GM18858 (cell line): ENCODE results near the gene FOXM1.
A peak's percentile ranks its signal among the peaks of the same experiment; 100 is the strongest.
"Not testable (repeated sequence)": the region's sequence is repeated elsewhere in the genome, so short reads cannot be mapped to it uniquely, and the experiment has no call there.

Source experiments
- ATAC-seq: cut with Tn5 transposase; IDR thresholded peaks from one replicate; pipeline ENCODE4 v1.9.1; 2021; ENCODE audit not compliant: unreplicated experiment

FOXM1 gene

DNA sequence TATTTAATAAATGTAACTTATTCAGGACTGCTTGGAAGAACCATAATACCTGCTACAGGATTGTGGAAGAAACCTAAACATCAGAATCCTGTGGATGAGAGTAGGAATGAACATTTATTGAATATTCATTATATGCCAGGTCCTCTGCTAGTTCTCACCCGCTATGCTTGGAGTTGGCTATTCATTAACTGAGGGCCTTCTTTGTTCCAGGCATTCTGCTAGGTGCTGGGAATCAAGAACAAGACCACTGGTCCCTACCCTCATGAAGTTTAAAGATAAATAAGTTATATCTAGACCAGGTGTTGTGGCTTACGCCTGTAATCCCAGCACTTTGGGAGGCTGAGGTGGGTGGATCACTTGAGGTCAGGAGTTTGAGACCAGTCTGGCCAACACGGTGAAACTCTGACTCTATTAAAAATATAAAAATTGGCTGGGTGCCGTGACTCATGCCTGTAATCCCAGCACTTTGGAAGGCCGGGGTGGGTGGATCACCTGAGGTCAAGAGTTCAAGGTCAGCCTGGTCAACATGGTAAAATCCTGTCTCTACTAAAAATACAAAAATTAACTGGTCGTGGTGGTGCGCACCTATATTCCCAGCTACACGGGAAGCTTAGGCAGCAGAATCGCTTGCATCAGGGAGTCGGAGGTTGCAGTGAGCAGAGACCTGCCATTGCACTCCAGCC is 9.9 kb upstream of the FOXM1 start:
- no peak for ATAC-seq

DNA sequence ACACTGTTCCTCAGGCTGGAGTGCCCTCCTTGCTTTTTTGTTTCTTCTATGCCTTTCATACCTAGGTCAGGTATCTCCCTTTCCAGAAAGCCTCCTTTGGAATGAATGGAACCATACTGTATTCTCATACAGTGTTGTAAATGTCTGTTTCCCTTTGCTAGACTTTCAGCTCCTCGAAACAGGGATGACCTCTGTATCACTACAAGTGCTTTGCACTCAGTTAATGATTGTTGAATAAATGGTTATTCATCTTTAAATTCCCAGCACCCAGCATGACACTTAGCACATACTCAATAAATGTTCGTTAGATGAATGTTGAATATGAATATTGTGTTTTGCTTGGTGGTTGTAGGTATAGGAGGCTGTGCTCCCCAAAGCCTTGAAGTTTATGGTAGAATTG is 7.8 kb upstream of the FOXM1 start:
- no peak for ATAC-seq

DNA sequence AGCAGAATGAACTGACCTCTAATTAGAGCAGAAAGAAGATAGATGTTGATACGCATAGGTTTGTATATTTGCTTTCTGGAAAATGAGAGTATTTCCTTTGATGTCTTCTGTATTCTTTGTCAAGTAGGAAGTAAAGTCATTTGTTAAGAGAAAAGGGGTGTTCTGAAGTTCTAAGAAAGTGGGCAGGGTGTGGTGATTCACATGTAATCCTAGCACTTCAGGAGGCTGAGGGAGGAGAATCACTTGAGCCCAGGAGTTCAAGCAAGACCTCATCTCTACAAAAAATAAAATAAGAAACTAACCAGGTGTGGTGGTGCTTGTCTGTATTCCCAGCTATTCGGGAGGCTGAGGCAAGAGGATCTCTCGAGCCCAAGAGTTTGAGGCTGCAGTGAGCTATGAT is 2.9 kb upstream of the FOXM1 start:
- no peak for ATAC-seq

DNA sequence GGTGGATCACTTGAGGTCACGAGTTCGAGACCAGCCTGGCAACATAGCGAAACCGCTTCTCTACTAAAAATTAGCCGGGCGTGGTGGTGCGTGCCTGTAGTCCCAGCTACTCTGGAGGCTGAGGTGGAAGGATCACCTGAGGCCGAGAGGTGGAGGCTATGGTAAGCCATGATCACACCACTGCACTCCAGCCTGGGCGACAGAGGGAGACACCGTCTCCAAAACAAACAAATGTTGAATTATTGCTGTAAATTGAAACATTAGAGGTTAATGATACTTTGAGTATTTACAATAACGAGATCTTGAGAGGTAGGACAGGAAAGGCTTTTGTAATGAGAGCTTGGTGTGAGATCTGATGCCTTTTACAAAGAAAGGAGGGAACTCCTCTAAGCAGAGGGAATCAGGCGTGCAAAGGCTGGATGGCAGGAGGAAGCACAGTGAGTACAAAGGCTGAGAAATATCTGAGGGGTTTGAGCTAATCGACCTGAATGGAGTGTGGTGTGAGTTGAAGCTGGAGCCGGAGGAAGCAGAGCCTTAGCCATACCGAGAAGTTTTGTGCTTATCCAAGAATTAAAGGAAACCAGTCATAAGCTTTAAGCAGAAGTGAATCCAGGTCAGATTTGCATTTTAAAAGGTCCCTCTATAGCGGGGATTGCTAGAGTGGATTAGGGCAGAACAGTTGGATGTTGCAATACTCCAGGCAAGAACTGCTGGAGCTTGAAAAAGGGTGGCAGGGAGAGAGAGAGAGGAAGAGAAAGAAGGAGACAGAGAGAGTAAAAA is 1.2 kb upstream of the FOXM1 start:
- ATAC-seq: no peak

DNA sequence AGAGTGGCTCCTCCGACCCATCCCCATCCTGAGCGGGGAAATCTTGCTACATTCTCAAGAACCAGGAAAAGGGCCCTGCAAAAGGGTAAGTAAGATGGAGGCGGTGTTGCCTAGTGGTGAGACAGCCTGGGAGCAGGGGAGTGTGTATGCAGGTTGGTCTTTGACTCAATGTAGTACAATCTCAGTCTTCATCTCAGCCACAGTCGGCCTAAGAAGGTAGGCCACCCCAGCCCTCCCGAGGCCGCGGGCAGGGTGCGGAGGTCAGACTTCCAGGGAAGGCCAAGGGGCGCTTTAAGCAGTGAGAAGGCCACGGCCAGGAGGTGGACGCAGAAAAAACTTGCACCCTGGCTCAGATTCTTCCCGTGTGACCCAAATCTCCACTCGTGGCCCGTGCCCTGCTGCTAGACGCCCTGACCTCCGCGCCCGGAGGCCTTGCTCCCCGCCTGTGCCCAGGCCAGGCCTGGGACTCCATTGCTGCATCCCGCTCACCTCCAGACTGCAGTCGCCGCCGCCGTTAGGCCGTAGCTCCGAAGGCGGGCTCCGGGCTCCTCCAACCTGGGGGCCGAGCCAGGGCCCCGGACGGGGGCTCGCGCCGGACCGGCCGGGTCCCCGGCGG is 435 bp downstream of the FOXM1 start:
- peak; percentile 20 for ATAC-seq

DNA sequence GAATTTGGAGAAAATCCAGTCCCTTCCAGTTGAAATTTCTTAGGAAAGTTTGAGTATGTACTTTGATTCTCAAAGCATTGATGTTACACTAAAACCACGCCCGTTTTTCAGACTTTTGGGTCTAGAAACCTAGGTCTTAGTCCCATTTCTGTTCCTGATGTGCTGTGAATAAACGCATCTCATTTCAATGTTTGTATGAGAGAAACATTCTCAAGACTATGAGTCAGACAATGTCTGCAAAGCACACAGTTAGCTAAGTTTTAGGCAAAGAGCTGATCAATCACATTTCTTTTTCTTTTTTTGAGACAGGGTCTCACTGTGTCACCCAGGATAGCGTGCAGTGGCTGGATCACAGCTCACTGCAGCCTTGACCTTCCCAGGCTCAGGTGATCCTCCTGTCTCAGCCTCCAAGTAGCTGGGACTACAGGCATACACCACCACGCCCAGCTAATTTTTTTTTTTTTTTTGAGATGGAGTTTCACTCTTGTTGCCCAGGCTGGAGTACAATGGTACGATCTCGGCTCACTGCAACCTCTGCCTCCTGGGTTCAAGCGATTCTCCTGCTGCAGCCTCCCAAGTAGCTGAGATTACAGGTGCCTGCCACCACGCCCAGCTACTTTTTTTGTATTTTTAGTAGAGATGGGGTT is 7.9 kb downstream of the FOXM1 start:
- ATAC-seq: not testable (repeated sequence)

DNA sequence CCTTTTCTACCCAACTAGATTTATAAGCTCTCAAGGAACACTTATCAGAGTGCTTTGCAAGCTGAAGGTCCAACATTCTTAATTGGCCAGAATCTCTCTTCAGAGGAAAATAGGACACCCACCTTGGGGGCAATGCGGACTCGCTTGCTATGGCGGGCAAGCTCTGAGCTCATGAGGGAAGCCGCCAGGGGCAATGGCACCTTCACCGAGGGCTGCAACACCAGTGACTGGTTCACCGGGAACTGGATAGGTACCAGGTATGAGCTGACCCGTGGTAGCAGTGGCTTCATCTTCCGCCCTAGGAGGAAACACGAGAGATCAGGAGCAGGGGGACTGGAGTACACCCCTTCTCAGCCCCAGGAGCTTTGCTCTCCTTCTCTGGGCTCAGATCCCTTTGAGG is 12.8 kb downstream of the FOXM1 start:
- no peak for ATAC-seq

DNA sequence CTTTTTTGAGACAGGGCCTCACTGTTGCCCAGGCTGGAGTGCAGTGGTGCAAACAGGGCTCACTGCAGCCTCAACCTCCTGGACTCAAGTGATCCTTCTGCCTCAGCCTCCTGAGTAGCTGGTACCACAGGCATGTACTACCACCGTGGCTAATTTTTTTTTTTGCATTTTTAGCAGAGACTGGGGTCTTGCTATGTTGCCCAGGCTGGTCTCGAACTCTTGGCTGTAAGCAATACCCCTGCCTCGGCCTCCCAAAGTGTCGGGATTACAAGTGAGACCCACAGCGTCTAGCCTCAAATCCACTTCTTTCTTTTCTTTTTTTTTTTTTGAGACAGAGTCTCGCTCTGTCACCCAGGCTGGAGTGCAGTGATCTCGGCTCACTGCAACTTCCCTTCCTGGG is 13.6 kb downstream of the FOXM1 start:
- not testable (repeated sequence) for ATAC-seq

DNA sequence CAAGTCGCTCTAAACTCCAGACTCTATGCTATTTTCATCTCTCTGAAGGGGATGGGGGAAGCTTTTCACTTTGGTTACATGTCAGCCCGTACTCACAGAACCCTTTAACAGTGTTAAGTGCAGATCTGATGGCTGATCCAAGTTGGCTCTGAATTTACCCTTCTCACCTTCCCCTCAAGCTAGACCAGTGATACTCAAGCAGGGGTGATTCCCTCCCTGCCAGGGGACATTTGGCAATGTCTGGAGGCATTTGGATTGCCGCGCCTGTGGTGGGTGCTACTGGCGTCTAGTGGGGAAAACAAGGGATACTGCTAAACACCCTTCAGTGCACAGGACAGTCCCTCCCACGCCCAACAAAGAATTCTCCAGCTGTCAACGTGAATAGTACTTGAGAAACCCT is 14.1 kb downstream of the FOXM1 start:
- no peak for ATAC-seq

DNA sequence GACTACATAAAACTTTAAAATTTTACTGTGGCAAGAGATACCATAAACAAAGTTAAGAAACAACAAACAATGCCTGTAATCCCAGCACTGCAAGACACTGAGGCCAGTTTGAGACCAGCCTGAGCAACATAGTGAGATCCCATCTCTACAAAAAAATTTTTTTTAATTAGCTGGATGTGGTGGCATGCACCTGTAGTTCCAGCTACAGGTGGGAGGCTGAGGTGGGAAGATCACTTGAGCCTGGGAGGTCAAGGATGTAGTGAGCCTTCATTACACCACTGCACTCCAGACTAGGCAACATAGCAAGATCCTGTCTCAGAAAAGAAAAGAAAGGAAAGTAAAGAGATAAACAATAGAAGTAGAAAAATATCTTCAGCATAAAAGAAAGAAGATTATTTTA is 16.8 kb downstream of the FOXM1 start:
- no peak for ATAC-seq

DNA sequence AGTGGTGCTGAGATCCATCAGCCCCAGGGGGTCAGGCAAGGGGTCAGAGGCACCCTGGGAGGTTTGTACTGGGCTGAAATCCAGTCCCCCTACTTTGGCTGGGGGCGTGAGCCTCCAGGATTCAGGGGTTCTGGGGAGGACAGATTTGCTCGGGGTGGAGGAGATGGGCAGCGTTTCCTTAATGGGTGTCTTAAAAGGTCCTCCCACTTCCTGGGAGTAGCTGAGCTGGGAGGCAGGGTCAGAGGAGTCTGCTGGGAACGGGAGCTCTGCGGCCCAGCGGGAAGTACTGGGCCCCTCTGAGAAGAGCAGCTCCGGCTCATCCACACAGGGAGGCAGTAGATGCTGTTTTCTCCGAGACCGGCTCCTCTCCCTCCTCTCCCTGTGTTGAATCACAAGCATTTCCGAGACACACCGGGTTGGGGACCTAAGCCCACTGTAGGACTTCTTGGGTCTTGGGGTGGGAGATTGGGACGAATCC is 18.0 kb downstream of the FOXM1 start:
- ATAC-seq: no peak

DNA sequence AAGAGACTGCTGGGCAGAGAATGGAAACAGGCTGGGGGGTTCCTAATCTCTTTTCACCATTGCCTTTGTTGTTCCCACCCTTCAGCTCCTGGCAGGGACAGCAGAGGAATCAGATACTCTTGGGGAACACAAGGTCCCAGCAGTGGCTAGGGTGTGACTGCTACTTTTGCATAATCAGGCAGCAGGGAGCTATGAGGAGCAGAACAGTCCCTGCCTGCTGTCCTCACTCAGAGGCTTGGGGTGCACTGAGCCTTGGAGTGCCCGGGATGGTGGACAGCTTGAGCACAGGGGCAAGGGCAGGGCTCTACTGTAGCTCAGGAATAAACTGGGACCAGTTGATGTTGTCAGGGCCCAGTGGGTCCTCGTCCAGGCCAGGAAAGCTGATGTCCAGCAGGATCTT is 18.6 kb downstream of the FOXM1 start:
- ATAC-seq: no peak

DNA sequence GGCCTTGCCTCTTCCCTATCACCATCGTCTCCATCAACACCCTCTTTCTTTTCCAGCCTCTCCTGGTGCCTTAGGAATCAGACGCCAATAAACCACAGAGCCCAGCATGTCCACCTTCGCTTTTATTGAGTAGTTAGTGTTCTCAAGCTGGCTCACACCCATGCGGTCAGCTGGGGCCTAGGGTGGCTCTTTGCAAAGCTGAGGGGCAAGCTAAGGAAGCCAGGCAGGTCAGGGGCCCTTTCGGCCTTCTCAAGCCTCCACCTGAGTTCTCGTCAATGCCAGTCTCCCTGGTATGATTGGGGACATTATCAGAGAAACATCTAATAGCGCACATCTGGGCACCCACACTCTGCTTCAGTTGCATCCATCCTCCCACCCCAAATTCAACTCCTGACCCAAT is 19.4 kb downstream of the FOXM1 start:
- ATAC-seq: no peak

DNA sequence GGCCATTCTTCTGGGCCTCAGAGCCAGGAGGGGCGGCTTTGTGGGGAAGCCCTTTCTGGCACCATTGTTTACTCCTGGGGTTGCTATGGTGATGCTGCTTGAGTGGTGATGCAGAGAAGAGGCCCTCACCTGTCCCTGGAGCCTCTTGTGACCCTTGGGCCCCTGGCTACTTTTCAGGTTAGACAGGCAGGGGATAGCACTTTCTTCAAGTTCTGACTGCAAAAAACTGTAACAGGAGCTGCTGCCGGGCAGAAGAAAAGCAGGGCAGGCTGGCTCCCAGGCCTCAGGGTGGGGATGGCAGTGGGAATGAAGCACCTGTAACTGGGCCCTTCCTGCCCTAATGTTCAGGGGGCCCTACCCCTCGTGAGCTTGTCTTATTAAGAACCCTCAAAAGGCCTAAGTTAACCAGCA is 19.9 kb downstream of the FOXM1 start, which contains the start of gene TEX52:
TEX52 (minus strand) TSS at position 19 of the 411 bp plus-strand sequence; CDS start at position 6, 13 bp downstream.
- ATAC-seq: no peak

DNA sequence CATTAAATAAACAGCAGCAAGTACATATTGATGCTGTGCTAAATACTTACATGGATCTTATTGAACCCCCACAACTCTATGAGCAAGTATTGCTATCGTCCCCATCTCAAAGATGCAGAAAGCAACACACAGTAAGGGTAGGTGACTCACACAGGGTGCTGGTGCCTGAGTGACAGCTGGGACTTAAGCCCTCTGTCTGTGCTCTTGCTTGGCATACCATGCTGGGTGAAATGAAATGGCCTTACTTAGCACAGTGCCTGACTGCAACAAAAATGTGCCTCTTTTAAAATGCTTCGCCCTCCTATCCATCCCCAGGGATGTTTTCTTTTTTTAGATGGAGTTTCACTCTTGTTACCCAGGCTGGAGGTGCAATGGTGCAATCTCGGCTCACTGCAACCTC is 20.9 kb downstream of the FOXM1 start:
- no peak for ATAC-seq

DNA sequence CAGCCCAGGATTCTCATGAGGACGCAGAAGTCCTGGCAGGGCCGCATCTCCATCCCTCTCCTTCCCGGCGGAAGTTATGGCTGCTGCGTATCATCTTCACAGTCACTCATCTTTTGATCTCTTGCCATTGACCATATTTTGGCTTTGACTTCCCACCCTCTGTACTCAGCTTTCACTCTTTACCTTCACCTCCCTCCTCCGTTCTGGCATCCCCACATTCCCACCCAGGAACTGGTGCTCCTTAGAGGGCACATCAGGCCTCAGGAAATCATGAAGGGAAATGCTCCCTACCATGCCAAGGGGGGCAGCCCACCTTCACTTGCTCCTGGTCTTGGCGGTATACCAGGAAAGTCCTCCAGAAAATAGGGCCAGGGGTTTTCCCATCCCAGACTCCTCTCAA is 21.4 kb downstream of the FOXM1 start:
- ATAC-seq: no peak

DNA sequence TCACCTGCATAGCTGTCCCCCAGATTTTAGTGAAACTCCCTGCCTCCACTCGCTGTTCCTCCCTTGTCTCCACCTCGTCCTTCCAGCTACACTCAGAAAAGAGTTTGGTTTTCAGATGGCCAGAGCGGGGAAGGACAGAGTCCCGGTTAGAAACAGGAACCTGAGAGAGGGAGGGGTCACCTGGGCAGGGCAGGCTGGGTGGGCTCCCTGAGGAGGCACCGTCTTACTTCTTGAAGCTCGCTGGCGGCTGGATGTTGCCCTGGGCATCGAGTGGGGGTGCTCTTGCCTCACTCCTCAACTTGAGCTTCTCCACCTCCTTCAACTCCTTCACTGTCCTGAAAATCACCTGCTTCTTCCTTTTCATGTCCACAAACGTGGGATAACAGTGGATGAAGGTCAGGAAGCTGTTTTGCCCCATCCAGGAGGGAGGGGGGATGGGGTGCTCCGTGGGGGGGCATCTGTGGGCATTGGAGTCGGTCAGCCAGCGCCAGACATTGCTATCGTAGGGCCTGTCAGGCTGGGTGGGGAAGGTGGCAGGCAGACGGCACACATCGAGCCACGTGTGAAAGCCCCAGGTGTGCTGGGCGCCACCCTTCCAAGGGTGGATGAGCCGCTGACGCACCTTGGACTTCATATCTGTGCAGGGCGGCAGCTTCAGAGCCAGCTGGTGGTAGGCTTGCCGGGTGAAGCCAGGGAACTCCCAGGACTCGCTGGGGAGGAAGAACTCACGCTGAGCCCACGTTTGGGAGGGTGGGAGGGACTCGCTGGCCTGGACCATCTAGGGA is 22.1 kb downstream of the FOXM1 start:
- no peak for ATAC-seq

DNA sequence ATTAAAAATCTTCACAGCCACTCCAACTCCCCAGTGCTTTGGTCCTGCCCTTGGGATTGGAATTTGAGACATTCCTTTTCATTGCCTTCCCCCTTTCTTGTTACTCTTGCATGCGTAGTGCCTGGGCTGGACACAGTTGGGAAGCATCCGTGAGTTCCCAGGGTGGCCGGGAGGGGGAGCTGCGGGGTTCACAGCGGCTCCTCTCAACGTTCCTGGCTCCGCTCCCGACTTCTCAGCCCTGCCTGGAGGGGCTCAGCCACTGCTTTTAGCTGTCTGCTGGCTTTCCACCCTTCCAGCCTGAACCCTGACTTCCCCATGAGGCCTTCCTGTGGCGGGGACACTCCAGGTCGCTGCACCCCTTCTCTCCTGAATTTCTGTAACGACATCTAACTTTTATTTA is 23.3 kb downstream of the FOXM1 start:
- ATAC-seq: no peak

DNA sequence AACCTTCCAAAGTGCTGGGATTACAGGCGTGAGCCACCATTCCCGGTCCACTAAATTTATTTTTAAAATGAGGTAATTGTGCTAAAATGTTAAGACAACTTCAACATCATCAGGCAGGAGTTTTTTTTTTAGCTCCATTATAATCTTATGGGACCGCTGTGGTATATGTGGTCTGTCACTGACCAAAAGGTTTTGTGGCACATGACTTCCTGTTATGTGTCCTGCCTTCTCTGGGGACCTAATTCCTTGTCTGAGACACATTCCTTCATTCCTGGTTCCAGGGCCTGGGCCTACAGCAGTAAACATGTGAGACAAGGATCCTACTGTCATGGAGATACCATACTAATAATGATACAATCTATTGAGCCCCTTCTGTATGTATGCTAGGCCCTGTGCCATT is 25.0 kb downstream of the FOXM1 start:
- no peak for ATAC-seq

DNA sequence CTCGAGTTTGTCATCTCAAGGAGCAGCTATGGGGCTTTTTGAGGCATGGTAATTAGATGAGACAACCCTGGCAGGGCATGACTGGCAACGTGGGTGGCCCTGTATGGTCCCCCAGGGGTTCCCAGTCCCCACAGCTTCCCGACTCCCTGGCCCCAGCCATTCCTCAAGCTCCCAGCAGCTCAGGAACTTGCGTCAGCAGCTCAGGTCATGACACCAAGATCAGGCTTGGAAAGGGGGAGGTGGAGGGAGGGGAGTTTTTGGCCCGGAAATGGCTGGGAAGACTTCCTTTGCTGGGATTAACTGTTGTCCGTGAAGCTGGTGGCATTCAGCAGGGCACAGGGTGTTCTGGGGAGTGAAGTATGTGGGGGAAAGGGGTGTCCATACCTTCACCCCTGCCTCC is 31.7 kb downstream of the FOXM1 start:
- no peak for ATAC-seq

DNA sequence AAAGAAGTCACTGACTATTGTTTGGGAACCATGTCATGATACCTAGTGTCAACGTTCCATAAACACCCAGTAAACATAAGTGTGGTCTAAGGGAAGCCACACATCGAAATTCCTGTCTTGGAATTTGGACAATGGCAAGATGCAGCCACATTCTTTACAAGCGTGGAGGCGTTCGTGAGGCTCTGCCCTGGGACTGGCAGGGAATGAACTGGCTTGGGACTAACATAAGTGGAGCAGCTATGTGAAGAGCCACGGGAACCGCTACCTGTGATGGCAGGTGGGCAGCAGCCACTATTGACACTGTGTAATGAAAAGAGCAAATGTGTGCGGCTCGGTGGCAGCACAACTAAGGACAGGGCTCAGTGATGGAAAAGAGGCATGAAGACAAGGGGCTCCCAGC is 32.2 kb downstream of the FOXM1 start:
- no peak for ATAC-seq
